HEK293 (cell line): ENCODE results near the gene ABCA7.

Experiments
- CTCF ChIA-PET: fragments of 350-600 bp; formaldehyde crosslinking; extraction: SDS; loops from one replicate; lab custom pipeline; 2021; ENCODE audit warnings: antibody characterized with exemption; lab: Yijun Ruan, JAX
- POLR2A ChIA-PET: fragments of 300-600 bp; formaldehyde crosslinking; extraction: SDS; loops from one replicate; lab custom pipeline; 2020; ENCODE audit warnings: antibody characterized with exemption, inconsistent platforms; lab: Yijun Ruan, JAX
- H3K27ac ChIP-seq: fragments of 200-500 bp; sonication (Bioruptor generic); 2 replicates; pipeline ENCODE4 v1.5.1; 2014; ENCODE audit warnings: low read depth, low read length, control low read depth, inconsistent platforms; ENCODE audit errors: extremely low read depth
- H3K36me3 ChIP-seq, 2 experiments: fragments of 200-500 bp in 1 of 2; sonication (Bioruptor generic) in 1 of 2; 1 replicate in 1 of 2; 2 replicates in 1 of 2; pipeline ENCODE4 v1.5.1; 2014 to 2017; ENCODE audit warnings: inconsistent platforms in 2 of 2, low read length in 2 of 2; ENCODE audit not compliant: control insufficient read depth in 2 of 2, insufficient read depth in 1 of 2
- H3K4me1 ChIP-seq: fragments of 200-500 bp; sonication (Bioruptor generic); 2 replicates; pipeline ENCODE4 v1.5.1; 2014; ENCODE audit warnings: mild to moderate bottlenecking, low read length, inconsistent platforms; ENCODE audit not compliant: control insufficient read depth, insufficient read depth
- H3K4me3 ChIP-seq: 2 replicates; pipeline ENCODE4 v1.5.1; 2011; ENCODE audit warnings: low read depth, mild to moderate bottlenecking, control low read depth, low read length, moderate library complexity
- H3K9me3 ChIP-seq: fragments of 200-500 bp; sonication (Bioruptor generic); 2 replicates; pipeline ENCODE4 v1.5.1; 2014; ENCODE audit warnings: low read depth, low read length, inconsistent platforms; ENCODE audit not compliant: control insufficient read depth, insufficient read depth
- KLF8 ChIP-seq: fragments of 450-650 bp; formaldehyde crosslinking; IDR thresholded peaks from 2 replicates; pipeline ENCODE4 v1.5.1; 2016; ENCODE audit warnings: missing biosample characterization, missing genetic modification characterization
- MYNN ChIP-seq: fragments of 450-650 bp; formaldehyde crosslinking; IDR thresholded peaks from 2 replicates; pipeline ENCODE4 v1.5.1; 2016; ENCODE audit warnings: missing biosample characterization, missing genetic modification characterization, borderline replicate concordance
- SALL2 ChIP-seq: fragments of 450-650 bp; formaldehyde crosslinking; IDR thresholded peaks from 2 replicates; pipeline ENCODE4 v1.5.0; 2017; ENCODE audit warnings: missing biosample characterization, mild to moderate bottlenecking, missing genetic modification characterization, borderline replicate concordance
- SCRT2 ChIP-seq: fragments of 450-650 bp; formaldehyde crosslinking; IDR thresholded peaks from 2 replicates; pipeline ENCODE4 v1.5.1; 2016; ENCODE audit warnings: missing biosample characterization, missing genetic modification characterization
- ZBTB21 ChIP-seq: fragments of 450-650 bp; formaldehyde crosslinking; IDR thresholded peaks from 2 replicates; pipeline ENCODE4 v1.5.1; 2017; ENCODE audit warnings: missing biosample characterization, missing genetic modification characterization
- ZBTB48 ChIP-seq: fragments of 450-650 bp; formaldehyde crosslinking; IDR thresholded peaks from 2 replicates; pipeline ENCODE4 v1.5.1; 2016; ENCODE audit warnings: missing biosample characterization, missing genetic modification characterization
- ZNF121 ChIP-seq: fragments of 450-650 bp; formaldehyde crosslinking; IDR thresholded peaks from 2 replicates; pipeline ENCODE4 v1.5.1; 2016; ENCODE audit warnings: missing biosample characterization, missing genetic modification characterization
- ZNF266 ChIP-seq: fragments of 450-650 bp; formaldehyde crosslinking; IDR thresholded peaks from 2 replicates; pipeline ENCODE4 v1.5.1; 2016; ENCODE audit warnings: missing biosample characterization, missing genetic modification characterization, low read depth
- ZNF768 ChIP-seq: fragments of 450-650 bp; formaldehyde crosslinking; IDR thresholded peaks from 2 replicates; pipeline ENCODE4 v1.5.1; 2018; ENCODE audit warnings: missing biosample characterization, mild to moderate bottlenecking, missing genetic modification characterization
- TF ChIP-seq, protein P1 (sequence below): fragments of 450-650 bp; formaldehyde crosslinking; optimal IDR thresholded peaks from 2 replicates; pipeline ENCODE3; 2016; ENCODE audit warnings: missing biosample characterization, mild to moderate bottlenecking, missing genetic modification characterization
- TF ChIP-seq, protein P2 (sequence below): fragments of 450-650 bp; formaldehyde crosslinking; IDR thresholded peaks from 2 replicates; pipeline ENCODE4 v1.5.1; 2016; ENCODE audit warnings: missing biosample characterization, missing genetic modification characterization
- TF ChIP-seq, protein P3 (sequence below): IDR thresholded peaks from 2 replicates; pipeline ENCODE4 v1.6.1; 2011; ENCODE audit warnings: mild to moderate bottlenecking, low read depth, low read length, borderline replicate concordance
- TF ChIP-seq, protein P4 (sequence below): fragments of 450-650 bp; formaldehyde crosslinking; IDR thresholded peaks from 2 replicates; pipeline ENCODE4 v1.5.1; 2016; ENCODE audit warnings: missing biosample characterization, missing genetic modification characterization
- TF ChIP-seq, protein P5 (sequence below): fragments of 450-650 bp; formaldehyde crosslinking; IDR thresholded peaks from 2 replicates; pipeline ENCODE4 v1.5.1; 2016; ENCODE audit warnings: missing biosample characterization, missing genetic modification characterization, borderline replicate concordance

The ABCA7 gene

DNA sequence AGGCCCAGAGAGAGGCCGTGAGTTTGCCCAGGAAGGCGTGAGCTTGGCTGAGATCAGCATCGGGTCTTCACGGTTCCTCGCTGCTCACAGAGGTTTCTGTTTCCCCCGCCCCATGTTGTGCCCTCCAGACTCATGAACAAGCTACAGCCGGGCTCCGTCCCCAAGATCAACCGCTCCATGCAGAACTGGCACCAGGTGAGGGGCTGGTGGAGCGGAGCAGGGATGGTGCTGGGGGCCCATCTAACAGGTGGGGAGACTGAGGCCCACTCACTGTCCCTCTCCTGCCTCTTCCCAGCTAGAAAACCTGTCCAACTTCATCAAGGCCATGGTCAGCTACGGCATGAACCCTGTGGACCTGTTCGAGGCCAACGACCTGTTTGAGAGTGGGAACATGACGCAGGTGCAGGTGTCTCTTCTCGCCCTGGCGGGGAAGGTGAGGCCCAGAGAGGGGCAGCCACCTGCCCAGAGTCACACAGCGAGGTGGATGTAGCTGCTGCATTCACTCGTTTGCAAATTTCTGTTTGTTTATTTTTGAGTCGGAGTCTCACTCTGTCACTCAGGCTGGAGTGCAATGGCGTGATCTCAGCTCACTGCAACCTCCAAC lies 7.5 kb upstream of the ABCA7 start:
- CTCF ChIA-PET: interaction anchor here (0.6 kb wide), 1 partner anchor 98 kb away, joined by 3 read pairs; no protein-coding TSS in a partner anchor
- H3K4me3 ChIP-seq: no peak overlapping the region
- H3K9me3 ChIP-seq: no peaks in the 10 kb centered on the region
- no peak overlapping the region for H3K27ac ChIP-seq
- H3K36me3 ChIP-seq: peaks cover 0 to 13% of the 10 kb centered on the region in 2 experiments; a peak in 1 of 3 replicates
- POLR2A ChIA-PET: no interaction called here
- 0 out of 2 replicates have a peak, but pooled peaks cover 2% of the 10 kb centered on the region for H3K4me1 ChIP-seq
- TF ChIP-seq MYNN (tag by site-specific recombination): no peak
- peak; percentile 77; the same call in 1 of the 2 replicates for TF ChIP-seq ZNF768 (tag by site-specific recombination)
- TF ChIP-seq SCRT2 (tag by site-specific recombination): 0 out of 2 replicates have a peak, but pooled peaks have one; percentile 20
- TF ChIP-seq ZNF266 (tag by site-specific recombination): no peak
- no peak for TF ChIP-seq ZBTB21
- TF ChIP-seq SALL2 (tag by site-specific recombination): no peak
- no peak for TF ChIP-seq ZNF121 (tag by site-specific recombination)

DNA sequence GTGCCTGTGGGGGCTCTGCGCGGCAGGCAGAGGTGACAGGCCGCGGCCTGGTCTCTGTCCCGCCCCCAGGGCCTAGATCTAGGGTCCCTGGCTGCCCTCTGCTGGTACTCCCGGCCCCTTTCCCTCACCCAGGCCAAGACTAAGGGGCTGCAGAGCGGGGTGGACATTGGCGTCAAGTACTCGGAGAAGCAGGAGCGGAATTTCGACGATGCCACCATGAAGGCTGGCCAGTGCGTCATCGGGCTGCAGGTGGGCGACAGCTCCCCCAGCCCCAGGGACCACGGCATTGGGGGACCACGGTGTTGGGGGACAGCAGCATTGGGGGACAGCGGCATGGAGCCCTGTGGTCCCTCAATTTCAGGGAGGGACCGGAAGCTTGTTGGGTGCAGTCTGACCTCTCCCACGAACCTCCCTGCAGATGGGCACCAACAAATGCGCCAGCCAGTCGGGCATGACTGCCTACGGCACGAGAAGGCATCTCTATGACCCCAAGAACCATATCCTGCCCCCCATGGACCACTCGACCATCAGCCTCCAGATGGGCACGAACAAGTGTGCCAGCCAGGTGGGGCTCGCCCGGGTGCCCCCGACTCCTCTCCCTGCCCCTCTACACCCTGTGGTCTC lies 3.8 kb upstream of the ABCA7 start:
- Histone ChIP-seq H3K4me3 (no peak overlapping the region), H3K4me1 (no peaks in the 10 kb centered on the region), H3K9me3 (no peaks in the 10 kb centered on the region), H3K36me3 (peaks cover 0 to 13% of the 10 kb centered on the region in 2 experiments; a peak in 1 of 3 replicates), H3K27ac (no peak overlapping the region)
- TF ChIP-seq, protein P1, sequence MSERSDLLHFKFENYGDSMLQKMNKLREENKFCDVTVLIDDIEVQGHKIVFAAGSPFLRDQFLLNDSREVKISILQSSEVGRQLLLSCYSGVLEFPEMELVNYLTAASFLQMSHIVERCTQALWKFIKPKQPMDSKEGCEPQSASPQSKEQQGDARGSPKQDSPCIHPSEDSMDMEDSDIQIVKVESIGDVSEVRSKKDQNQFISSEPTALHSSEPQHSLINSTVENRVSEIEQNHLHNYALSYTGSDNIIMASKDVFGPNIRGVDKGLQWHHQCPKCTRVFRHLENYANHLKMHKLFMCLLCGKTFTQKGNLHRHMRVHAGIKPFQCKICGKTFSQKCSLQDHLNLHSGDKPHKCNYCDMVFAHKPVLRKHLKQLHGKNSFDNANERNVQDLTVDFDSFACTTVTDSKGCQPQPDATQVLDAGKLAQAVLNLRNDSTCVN (tag by site-specific recombination): no peak
- TF ChIP-seq, protein P2, sequence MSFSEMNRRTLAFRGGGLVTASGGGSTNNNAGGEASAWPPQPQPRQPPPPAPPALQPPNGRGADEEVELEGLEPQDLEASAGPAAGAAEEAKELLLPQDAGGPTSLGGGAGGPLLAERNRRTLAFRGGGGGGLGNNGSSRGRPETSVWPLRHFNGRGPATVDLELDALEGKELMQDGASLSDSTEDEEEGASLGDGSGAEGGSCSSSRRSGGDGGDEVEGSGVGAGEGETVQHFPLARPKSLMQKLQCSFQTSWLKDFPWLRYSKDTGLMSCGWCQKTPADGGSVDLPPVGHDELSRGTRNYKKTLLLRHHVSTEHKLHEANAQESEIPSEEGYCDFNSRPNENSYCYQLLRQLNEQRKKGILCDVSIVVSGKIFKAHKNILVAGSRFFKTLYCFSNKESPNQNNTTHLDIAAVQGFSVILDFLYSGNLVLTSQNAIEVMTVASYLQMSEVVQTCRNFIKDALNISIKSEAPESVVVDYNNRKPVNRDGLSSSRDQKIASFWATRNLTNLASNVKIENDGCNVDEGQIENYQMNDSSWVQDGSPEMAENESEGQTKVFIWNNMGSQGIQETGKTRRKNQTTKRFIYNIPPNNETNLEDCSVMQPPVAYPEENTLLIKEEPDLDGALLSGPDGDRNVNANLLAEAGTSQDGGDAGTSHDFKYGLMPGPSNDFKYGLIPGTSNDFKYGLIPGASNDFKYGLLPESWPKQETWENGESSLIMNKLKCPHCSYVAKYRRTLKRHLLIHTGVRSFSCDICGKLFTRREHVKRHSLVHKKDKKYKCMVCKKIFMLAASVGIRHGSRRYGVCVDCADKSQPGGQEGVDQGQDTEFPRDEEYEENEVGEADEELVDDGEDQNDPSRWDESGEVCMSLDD (tag by site-specific recombination): peak; percentile 36; the same call in 1 of the 2 replicates
- TF ChIP-seq, protein P3, sequence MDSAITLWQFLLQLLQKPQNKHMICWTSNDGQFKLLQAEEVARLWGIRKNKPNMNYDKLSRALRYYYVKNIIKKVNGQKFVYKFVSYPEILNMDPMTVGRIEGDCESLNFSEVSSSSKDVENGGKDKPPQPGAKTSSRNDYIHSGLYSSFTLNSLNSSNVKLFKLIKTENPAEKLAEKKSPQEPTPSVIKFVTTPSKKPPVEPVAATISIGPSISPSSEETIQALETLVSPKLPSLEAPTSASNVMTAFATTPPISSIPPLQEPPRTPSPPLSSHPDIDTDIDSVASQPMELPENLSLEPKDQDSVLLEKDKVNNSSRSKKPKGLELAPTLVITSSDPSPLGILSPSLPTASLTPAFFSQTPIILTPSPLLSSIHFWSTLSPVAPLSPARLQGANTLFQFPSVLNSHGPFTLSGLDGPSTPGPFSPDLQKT: no peak
- TF ChIP-seq, protein P4, sequence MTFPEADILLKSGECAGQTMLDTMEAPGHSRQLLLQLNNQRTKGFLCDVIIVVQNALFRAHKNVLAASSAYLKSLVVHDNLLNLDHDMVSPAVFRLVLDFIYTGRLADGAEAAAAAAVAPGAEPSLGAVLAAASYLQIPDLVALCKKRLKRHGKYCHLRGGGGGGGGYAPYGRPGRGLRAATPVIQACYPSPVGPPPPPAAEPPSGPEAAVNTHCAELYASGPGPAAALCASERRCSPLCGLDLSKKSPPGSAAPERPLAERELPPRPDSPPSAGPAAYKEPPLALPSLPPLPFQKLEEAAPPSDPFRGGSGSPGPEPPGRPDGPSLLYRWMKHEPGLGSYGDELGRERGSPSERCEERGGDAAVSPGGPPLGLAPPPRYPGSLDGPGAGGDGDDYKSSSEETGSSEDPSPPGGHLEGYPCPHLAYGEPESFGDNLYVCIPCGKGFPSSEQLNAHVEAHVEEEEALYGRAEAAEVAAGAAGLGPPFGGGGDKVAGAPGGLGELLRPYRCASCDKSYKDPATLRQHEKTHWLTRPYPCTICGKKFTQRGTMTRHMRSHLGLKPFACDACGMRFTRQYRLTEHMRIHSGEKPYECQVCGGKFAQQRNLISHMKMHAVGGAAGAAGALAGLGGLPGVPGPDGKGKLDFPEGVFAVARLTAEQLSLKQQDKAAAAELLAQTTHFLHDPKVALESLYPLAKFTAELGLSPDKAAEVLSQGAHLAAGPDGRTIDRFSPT: peak; percentile 85
- POLR2A ChIA-PET: no interaction called here
- CTCF ChIA-PET: no interaction called here

DNA sequence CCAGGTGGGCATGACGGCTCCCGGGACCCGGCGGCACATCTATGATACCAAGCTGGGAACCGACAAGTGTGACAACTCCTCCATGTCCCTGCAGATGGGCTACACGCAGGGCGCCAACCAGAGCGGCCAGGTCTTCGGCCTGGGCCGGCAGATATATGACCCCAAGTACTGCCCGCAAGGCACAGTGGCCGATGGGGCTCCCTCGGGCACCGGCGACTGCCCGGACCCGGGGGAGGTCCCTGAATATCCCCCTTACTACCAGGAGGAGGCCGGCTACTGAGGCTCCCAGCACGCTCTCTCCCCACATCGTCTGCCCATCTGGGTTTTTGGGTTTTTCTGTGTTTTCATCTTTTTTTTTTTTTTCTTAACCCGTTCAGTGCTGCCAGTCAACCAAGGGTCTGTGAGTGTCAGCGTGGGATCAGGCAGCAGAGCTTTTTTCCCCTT lies 2.3 kb upstream of the ABCA7 start:
- CTCF ChIA-PET: interaction anchor here (0.6 to 1.3 kb wide), 2 partner anchors 36 to 177 kb away, joined by 3 read pairs; no protein-coding TSS in a partner anchor
- no peaks in the 10 kb centered on the region; the same call in 1 of the 2 replicates for H3K4me1 ChIP-seq
- TF ChIP-seq, protein P5, sequence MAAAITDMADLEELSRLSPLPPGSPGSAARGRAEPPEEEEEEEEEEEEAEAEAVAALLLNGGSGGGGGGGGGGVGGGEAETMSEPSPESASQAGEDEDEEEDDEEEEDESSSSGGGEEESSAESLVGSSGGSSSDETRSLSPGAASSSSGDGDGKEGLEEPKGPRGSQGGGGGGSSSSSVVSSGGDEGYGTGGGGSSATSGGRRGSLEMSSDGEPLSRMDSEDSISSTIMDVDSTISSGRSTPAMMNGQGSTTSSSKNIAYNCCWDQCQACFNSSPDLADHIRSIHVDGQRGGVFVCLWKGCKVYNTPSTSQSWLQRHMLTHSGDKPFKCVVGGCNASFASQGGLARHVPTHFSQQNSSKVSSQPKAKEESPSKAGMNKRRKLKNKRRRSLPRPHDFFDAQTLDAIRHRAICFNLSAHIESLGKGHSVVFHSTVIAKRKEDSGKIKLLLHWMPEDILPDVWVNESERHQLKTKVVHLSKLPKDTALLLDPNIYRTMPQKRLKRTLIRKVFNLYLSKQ (tag by site-specific recombination): no peak
- TF ChIP-seq, protein P4: 0 out of 2 replicates have a peak, but pooled peaks have one; percentile 13
- TF ChIP-seq ZBTB48 (tag by site-specific recombination) (no peak), KLF8 (tag by site-specific recombination) (0 out of 2 replicates have a peak, but pooled peaks have one; percentile 19)
- TF ChIP-seq, all 188 proteins: peak for 2
- peaks cover 0 to 15% of the 10 kb centered on the region in 2 experiments; a peak in 1 of 3 replicates for H3K36me3 ChIP-seq
- POLR2A ChIA-PET: interaction anchor here (0.6 to 5.8 kb wide), 2 partner anchors 10 to 15 kb away, joined by 3 to 60 read pairs; partner anchors contain the start of gene CNN2
- no peak overlapping the region for H3K27ac ChIP-seq
- H3K9me3 ChIP-seq: no peaks in the 10 kb centered on the region
- no peak overlapping the region for H3K4me3 ChIP-seq
